ENCODE results near the gene PDGFD.

The PDGFD gene

DNA sequence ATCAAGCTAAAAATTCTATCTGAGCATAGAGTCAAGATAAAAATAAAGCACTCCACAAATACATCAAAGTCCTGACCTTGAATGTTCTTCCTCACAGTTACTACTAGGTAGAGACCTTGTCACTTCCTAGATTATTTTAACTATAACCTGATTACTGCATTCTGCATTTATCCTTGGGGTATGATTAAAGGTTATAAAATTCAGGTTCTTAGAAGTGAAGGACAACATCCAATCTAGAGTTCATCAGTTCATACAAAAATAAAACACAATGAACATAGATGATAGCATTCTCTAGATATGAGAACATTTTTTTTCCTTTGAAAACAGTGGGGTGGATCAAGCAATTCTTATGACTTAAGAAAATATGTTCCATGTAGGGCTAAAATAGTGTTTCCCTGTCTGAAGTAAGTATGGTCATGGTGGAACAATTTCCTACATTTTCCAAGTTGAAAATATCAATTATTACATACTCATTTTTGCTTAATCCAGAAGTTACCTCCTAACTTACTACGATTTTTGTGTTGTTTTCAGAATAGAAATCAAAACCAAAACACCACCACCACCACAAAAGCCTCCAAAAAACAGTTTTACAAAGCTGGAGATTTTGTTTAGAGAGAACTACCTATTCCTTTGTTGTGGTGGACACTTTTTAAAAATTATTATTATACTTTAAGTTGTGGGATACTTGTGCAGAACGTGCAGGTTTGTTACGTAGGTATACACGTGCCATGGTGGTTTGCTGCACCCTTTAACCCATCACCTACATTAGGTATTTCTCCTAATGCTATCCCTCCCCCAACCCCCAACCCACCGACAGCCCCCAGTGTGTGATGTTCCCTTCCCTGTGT lies 239.6 kb downstream of the PDGFD start:
- no peak for DNase-seq (ENCODE audit: extremely low read depth, low read depth)
- TF ChIP-seq, protein P1, sequence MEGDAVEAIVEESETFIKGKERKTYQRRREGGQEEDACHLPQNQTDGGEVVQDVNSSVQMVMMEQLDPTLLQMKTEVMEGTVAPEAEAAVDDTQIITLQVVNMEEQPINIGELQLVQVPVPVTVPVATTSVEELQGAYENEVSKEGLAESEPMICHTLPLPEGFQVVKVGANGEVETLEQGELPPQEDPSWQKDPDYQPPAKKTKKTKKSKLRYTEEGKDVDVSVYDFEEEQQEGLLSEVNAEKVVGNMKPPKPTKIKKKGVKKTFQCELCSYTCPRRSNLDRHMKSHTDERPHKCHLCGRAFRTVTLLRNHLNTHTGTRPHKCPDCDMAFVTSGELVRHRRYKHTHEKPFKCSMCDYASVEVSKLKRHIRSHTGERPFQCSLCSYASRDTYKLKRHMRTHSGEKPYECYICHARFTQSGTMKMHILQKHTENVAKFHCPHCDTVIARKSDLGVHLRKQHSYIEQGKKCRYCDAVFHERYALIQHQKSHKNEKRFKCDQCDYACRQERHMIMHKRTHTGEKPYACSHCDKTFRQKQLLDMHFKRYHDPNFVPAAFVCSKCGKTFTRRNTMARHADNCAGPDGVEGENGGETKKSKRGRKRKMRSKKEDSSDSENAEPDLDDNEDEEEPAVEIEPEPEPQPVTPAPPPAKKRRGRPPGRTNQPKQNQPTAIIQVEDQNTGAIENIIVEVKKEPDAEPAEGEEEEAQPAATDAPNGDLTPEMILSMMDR (IDR thresholded peaks at IDR 0.05; ENCODE audit: low read depth, low read length): no peak

DNA sequence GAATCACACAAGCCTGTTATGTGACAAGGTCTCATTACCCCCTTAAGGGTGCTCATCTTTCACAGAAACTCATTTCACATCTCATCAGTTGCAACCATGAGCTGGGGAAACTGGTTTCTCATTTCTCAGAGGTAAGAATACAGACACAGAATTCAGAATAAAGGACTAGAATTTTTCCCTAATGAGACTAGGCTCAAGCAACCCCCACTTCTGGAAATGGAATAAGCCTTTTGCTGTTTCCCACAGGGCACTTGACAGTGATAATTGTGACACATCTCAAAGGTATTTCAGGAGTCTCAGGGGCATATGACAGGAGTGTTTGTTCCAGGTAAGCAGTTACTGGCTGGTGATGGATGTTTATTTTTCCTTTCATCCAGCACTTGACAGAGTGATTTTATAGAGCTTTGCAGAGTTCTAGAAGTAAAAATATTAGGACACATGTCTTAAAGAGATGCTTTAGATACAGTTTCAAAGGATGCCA lies 240.5 kb downstream of the PDGFD start:
- no peak for DNase-seq (ENCODE audit: extremely low read depth, low read depth)
- TF ChIP-seq, protein P1 (IDR thresholded peaks at IDR 0.05; ENCODE audit: low read depth, low read length): no peak

DNA sequence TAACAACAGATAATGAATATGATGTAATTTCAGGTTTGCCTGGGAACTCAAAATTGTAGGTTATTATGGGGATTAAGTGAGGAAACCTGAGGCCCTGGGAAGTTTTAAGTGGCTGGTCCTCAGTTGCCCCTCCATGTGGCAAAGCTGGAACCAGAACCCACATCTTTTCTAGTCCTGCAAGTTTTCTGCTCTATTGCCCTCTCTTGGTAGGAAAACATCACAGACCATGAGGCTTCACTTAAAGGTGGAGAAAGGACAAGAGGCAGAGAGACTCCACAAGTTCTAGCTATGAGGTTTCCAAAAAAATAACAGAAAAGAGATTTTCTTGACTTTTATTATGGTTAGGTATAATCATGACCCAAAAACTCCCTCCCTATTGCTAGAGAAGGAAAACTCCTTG lies 243.0 kb downstream of the PDGFD start:
- TF ChIP-seq, protein P1 (IDR thresholded peaks at IDR 0.05; ENCODE audit: low read depth, low read length): no peak
- no peak for DNase-seq (ENCODE audit: extremely low read depth, low read depth)

DNA sequence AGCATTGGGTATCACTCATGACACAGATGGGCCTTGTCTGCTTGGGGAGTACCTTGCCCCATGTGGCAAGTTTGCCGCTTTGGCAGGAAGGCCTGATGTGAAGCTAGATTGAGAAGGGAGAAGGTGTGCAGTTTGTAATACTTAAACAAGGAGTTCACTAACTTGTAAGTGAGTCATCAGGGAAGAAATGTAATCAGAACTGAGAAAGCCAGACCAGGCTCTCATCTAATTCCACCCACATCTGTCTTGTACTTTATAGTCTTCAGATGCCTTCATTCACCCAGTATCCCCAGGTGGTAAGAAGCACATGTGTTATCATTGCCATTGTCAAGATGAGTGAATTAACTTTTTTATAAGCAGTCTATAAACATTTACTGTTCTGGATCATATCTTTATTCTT lies 243.5 kb downstream of the PDGFD start:
- DNase-seq (ENCODE audit: extremely low read depth, low read depth): no peak
- TF ChIP-seq, protein P1 (IDR thresholded peaks at IDR 0.05; ENCODE audit: low read depth, low read length): no peak

DNA sequence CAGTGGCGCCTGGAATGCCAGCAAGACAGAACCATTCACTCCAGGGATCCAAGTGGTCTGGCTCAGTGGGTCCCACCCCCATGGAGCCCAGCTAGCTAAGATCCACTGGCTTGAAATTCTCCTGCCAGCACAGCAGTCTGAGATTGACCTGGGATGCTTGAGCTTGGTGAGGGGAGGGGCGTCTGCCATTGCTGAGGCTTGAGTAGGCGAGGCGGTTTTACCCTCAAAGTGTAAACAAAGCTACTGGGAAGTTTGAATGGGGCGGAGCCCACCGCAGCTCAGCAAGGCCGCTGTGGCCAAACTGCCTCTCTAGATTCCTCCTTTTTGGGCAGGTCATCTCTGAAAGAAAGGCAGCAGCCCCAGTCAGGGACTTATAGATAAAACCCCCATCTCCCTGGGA lies 253.2 kb downstream of the PDGFD start:
- DNase-seq (ENCODE audit: extremely low read depth, low read depth): no peak
- TF ChIP-seq, protein P1 (IDR thresholded peaks at IDR 0.05; ENCODE audit: low read depth, low read length): no peak

DNA sequence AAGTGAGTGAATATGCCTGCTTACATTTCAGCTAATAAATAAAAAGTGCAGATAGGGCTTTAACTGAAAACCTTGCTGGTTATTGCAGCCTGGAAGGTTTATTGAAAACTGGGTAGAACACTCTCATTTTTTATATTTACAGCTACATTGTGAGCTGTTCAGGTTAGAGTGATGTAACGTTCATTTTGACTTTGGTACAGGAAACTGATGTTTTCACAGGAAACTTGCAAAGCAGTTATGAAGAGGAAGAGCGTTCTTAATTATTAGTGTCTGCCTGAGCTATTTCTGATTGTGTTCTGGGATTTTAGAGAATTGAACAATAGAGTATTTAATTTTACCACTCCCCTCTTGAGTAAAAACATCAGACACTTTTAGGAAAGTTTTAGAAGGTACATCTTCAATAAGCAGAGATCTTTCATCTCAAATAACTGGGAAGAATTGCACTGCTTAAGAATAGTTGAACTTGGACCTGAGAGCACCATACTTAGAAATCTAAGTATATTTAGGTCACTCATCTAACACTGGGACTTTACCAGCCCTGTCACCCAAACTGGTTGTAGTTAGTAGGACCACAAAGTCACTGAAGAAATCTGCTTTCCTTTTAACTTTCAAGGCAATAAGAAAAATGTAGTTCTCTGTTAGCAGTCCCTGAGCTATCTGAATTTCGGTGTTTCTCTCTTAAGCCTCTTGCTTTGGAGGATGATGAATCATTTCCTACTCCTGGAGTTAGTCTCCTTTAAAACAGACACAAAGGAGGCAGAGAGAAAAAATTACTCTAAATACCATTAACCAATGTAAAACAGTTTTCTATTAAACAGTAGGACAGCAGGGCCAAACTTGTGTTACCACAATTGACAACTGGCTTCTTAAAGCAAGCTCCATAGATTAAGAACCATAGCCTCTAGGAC lies 256.1 kb downstream of the PDGFD start:
- TF ChIP-seq, protein P1 (IDR thresholded peaks at IDR 0.05; ENCODE audit: low read depth, low read length): no peak
- DNase-seq (ENCODE audit: extremely low read depth, low read depth): no peak

DNA sequence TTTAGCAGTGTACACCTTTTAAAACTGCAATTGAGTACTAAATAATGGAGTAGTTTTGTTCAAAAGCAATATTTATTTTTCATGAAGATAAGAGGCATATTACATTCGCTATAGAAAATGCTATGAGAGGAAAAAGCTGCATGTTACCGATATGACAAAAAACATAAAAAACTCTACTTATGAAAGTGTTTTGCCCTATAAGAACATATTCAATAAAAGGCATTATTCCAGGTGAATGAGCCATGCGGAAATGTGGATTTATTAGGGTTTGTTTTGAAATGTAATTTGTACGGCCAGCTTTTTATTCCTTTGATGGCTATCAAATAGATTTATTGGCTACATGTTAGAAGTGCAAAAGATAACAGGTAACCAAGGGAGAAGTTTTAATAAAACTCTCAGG lies 256.8 kb downstream of the PDGFD start:
- DNase-seq (ENCODE audit: extremely low read depth, low read depth): no peak
- TF ChIP-seq, protein P1 (IDR thresholded peaks at IDR 0.05; ENCODE audit: low read depth, low read length): no peak
